Activated CD4-positive, alpha-beta memory T cell treated with anti-CD3 and anti-CD28 coated beads for 36 hours (primary cell): ENCODE measurements around the gene KIF17. TPM values are rescaled to one million over a fixed set of nuclear protein-coding genes. Genes with fewer than 3 reads are reported as not detected.
"Not testable (repeated sequence)": the region's sequence is repeated elsewhere in the genome, so short reads cannot be mapped to it uniquely, and the experiment has no call there.

ENCODE experiments used
- CTCF ChIA-PET: fragments of 350-600 bp; sonication (Branson Sonifier 250); formaldehyde crosslinking; loops from one replicate; lab custom pipeline; 2021; ENCODE audit warnings: antibody characterized with exemption, inconsistent platforms; lab: Charles Lee
- POLR2A ChIA-PET: fragments of 350-600 bp; sonication (Branson Sonifier 250); formaldehyde crosslinking; loops from one replicate; lab custom pipeline; 2021; ENCODE audit warnings: antibody characterized with exemption; lab: Charles Lee
- DNase-seq: peaks from one replicate; pipeline ENCODE4 v3.0.0-alpha.2; 2020
- H3K27ac Mint-ChIP-seq: one replicate; pipeline ENCODE4 v1.8.0; 2021; ENCODE audit warnings: mixed read lengths
- H3K27me3 Mint-ChIP-seq: one replicate; pipeline ENCODE4 v1.8.0; 2021; ENCODE audit warnings: mixed read lengths
- H3K36me3 Mint-ChIP-seq: one replicate; pipeline ENCODE4 v1.8.0; 2021; ENCODE audit warnings: mixed read lengths
- H3K4me1 Mint-ChIP-seq: one replicate; pipeline ENCODE4 v1.8.0; 2021; ENCODE audit warnings: low read depth, mixed read lengths
- H3K4me3 Mint-ChIP-seq: one replicate; pipeline ENCODE4 v1.8.0; 2021; ENCODE audit warnings: mild to moderate bottlenecking, mixed read lengths
- H3K9me3 Mint-ChIP-seq: one replicate; pipeline ENCODE4 v1.8.0; 2021; ENCODE audit warnings: mixed read lengths
- intact Hi-C: fragments of 100-400 bp; cut with micrococcal nuclease; formaldehyde crosslinking; loops from one replicate; pipeline ENCODE4 v1.15.1; 2023
- total RNA-seq, 2 experiments: library from RNA; stranded (reverse); gene quantifications; one replicate each; pipeline ENCODE4 v1.2.3, GENCODE V29; 2021

Gene KIF17
- total RNA-seq, 2 experiments from 2014 or later, result not detected

- CTCF ChIA-PET, result interaction anchor here (0.8 to 1.7 kb wide), 4 partner anchors 22 to 477 kb away, joined by 3 to 6 read pairs (median 3); no protein-coding TSS in a partner anchor
- POLR2A ChIA-PET, H3K9me3 Mint-ChIP-seq, H3K4me1 Mint-ChIP-seq, DNase-seq, H3K36me3 Mint-ChIP-seq, H3K27ac Mint-ChIP-seq: not testable (repeated sequence)
- intact Hi-C loops, result loop anchor here (10.0 kb wide), 1 partner anchor 456 kb away; the partner anchor contains the start of gene EIF4G3
- H3K4me3 Mint-ChIP-seq, result peak overlapping the region; percentile 29
- H3K27me3 Mint-ChIP-seq, result peaks cover 22% of the 10 kb centered on the region
Measured at GRCh38 chr1:20718343-20718882, 606 bp upstream of the KIF17 start.

- H3K9me3 Mint-ChIP-seq, result no peaks in the 10 kb centered on the region
- no peak overlapping the region for H3K4me3 Mint-ChIP-seq
Measured at GRCh38 chr1:20716232-20716631, 1.6 kb downstream of the KIF17 start.

GRCh38 chr1:20715406-20715805, 2.4 kb downstream of the KIF17 start:
- peaks cover 6% of the 10 kb centered on the region for H3K4me1 Mint-ChIP-seq
- H3K27ac Mint-ChIP-seq, result no peak overlapping the region
- H3K4me3 Mint-ChIP-seq, result no peak overlapping the region
- no peak for DNase-seq
- H3K9me3 Mint-ChIP-seq, result no peaks in the 10 kb centered on the region
- CTCF ChIA-PET, result no interaction called here
- H3K36me3 Mint-ChIP-seq, result no peaks in the 10 kb centered on the region
- intact Hi-C loops, result loop anchor here (10.0 kb wide), 1 partner anchor 459 kb away; the partner anchor contains the start of gene EIF4G3
- H3K27me3 Mint-ChIP-seq, result peaks cover 22% of the 10 kb centered on the region
- POLR2A ChIA-PET, result no interaction called here

More at GRCh38 chr1:20716232-20716631, 1.6 kb downstream of the KIF17 start:
- POLR2A ChIA-PET, result no interaction called here
- DNase-seq, result no peak
- CTCF ChIA-PET, result no interaction called here
- H3K36me3 Mint-ChIP-seq, result no peaks in the 10 kb centered on the region
- H3K4me1 Mint-ChIP-seq, result peaks cover 6% of the 10 kb centered on the region
- H3K27ac Mint-ChIP-seq, result no peak overlapping the region
- intact Hi-C loops, result loop anchor here (10.0 kb wide), 1 partner anchor 459 kb away; the partner anchor contains the start of gene EIF4G3
- H3K27me3 Mint-ChIP-seq, result peaks cover 22% of the 10 kb centered on the region

GRCh38 chr1:20713440-20713839, 4.4 kb downstream of the KIF17 start:
- CTCF ChIA-PET, result no interaction called here
- DNase-seq, result no peak
- intact Hi-C loops, result loop anchor here (10.0 kb wide), 1 partner anchor 461 kb away; the partner anchor contains the start of gene EIF4G3
- no peaks in the 10 kb centered on the region for H3K36me3 Mint-ChIP-seq
- POLR2A ChIA-PET, result no interaction called here
- H3K27ac Mint-ChIP-seq, result no peak overlapping the region
- no peak overlapping the region for H3K4me3 Mint-ChIP-seq
- peaks cover 5% of the 10 kb centered on the region for H3K4me1 Mint-ChIP-seq
- H3K9me3 Mint-ChIP-seq, result no peaks in the 10 kb centered on the region
- peaks cover 19% of the 10 kb centered on the region for H3K27me3 Mint-ChIP-seq

GRCh38 chr1:20712215-20712577, 5.6 kb downstream of the KIF17 start:
- Mint-ChIP-seq H3K36me3 (no peaks in the 10 kb centered on the region), H3K4me3 (no peak overlapping the region), H3K9me3 (no peaks in the 10 kb centered on the region), H3K27ac (no peak overlapping the region), H3K4me1 (peaks cover 5% of the 10 kb centered on the region), H3K27me3 (peaks cover 14% of the 10 kb centered on the region)
- ChIA-PET POLR2A (no interaction called here), CTCF (no interaction called here)
- intact Hi-C loops, result loop anchor here (10.0 kb wide), 1 partner anchor 463 kb away; the partner anchor contains the start of gene EIF4G3
- no peak for DNase-seq

- no peak overlapping the region for H3K27ac Mint-ChIP-seq
- H3K36me3 Mint-ChIP-seq, result no peaks in the 10 kb centered on the region
- intact Hi-C loops, result loop anchor here (10.0 kb wide), 1 partner anchor 463 kb away; the partner anchor contains the start of gene EIF4G3
- POLR2A ChIA-PET, result no interaction called here
- no peak overlapping the region for H3K4me3 Mint-ChIP-seq
- H3K9me3 Mint-ChIP-seq, result no peaks in the 10 kb centered on the region
- H3K27me3 Mint-ChIP-seq, result peaks cover 9% of the 10 kb centered on the region
- DNase-seq, result no peak
- peaks cover under 1% of the 10 kb centered on the region for H3K4me1 Mint-ChIP-seq
- CTCF ChIA-PET, result no interaction called here
Measured at GRCh38 chr1:20711285-20712214, 6.3 kb downstream of the KIF17 start.

DNA sequence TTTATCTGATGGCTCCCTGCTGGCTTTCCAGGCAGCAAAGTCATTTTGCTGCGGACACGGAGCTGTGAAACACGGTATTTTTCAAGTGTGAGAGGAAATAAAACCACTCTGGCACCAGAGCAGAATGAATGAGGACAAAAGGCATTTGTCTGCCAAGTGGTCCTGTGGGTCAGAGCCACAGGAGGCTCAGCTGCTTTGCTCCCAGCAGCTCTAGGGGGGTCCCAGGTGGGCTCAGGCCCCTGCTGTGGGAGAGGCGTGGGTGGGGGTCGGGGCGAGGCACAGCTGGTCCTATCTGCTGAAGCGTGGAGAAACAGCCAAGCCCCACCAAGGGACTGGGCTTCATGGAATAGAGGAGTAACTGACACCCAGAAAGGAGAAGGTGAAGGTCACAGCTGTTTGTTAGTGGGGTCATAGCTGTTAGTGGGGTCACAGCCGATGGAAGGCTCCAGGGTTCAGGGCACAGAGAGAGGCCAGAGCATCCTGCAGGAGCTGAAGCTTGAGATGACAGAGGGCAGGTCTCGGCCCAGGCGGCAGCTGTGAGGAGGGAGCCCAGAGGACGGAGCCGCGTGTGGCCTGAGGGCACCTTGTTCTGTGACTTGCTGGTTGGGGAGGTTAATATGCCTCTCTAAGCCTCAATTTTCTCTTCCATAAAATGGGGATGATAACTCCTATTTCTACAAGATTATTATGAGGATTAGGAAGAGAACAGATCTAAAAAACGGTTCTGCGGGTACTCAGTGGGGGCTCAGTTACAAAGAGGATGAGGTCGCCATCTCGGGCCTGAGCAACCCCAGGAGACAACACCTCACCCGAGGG, 7.1 kb downstream of the KIF17 start:
- Mint-ChIP-seq H3K36me3 (no peaks in the 10 kb centered on the region), H3K4me1 (no peaks in the 10 kb centered on the region), H3K27ac (no peak overlapping the region), H3K4me3 (no peak overlapping the region), H3K9me3 (no peaks in the 10 kb centered on the region), H3K27me3 (peaks cover 2% of the 10 kb centered on the region)
- DNase-seq, result no peak
- intact Hi-C loops, result loop anchor here (10.0 kb wide), 1 partner anchor 464 kb away; the partner anchor contains the start of gene EIF4G3
- ChIA-PET POLR2A (no interaction called here), CTCF (interaction anchor here (0.8 to 1.2 kb wide), 2 partner anchors 14 to 135 kb away, joined by 3 read pairs; no protein-coding TSS in a partner anchor)

GRCh38 chr1:20709868-20710267, 7.9 kb downstream of the KIF17 start:
- intact Hi-C loops, result loop anchor here (10.0 kb wide), 1 partner anchor 465 kb away; the partner anchor contains the start of gene EIF4G3
- no peaks in the 10 kb centered on the region for H3K9me3 Mint-ChIP-seq
- H3K27ac Mint-ChIP-seq, result no peak overlapping the region
- POLR2A ChIA-PET, result no interaction called here
- CTCF ChIA-PET, result interaction anchor here (0.8 to 1.2 kb wide), 2 partner anchors 13 to 134 kb away, joined by 3 read pairs; no protein-coding TSS in a partner anchor
- H3K4me3 Mint-ChIP-seq, result no peak overlapping the region
- peaks cover under 1% of the 10 kb centered on the region for H3K27me3 Mint-ChIP-seq
- DNase-seq, result no peak
- no peaks in the 10 kb centered on the region for H3K36me3 Mint-ChIP-seq
- no peaks in the 10 kb centered on the region for H3K4me1 Mint-ChIP-seq

GRCh38 chr1:20708891-20709290, 8.9 kb downstream of the KIF17 start:
- H3K4me3 Mint-ChIP-seq, result no peak overlapping the region
- no peaks in the 10 kb centered on the region for H3K4me1 Mint-ChIP-seq
- intact Hi-C loops, result no loop called here
- ChIA-PET CTCF (interaction anchor here (2.9 kb wide), 1 partner anchor 12 kb away, joined by 19 read pairs; no protein-coding TSS in a partner anchor), POLR2A (no interaction called here)
- H3K27ac Mint-ChIP-seq, result no peak overlapping the region
- no peaks in the 10 kb centered on the region for H3K36me3 Mint-ChIP-seq
- DNase-seq, result no peak
- H3K9me3 Mint-ChIP-seq, result no peaks in the 10 kb centered on the region
- H3K27me3 Mint-ChIP-seq, result no peaks in the 10 kb centered on the region

DNA sequence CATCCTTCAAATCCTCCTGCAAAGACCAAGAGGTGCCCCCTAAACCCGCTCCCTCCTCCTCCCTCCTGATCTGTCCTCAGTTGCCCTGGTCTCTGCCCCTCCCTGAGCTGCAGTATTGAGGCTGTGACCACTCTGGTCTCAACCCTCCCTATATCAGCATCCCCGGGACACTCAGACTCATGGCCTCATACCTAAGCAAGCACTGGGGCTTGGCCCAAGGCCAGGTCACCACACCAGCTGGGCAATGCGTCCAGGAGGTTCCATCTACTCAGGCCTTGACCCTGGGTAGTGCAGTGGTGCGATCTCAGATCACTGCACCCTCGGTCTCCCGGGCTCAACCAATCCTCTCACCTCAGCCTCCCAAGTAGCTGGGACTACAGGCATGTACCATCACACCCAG, 9.8 kb downstream of the KIF17 start:
- Mint-ChIP-seq H3K27ac (no peak overlapping the region), H3K36me3 (no peaks in the 10 kb centered on the region), H3K9me3 (no peaks in the 10 kb centered on the region), H3K4me3 (no peak overlapping the region), H3K4me1 (no peaks in the 10 kb centered on the region), H3K27me3 (no peaks in the 10 kb centered on the region)
- DNase-seq, result no peak
- intact Hi-C loops, result no loop called here
- ChIA-PET CTCF (interaction anchor here (1.3 to 2.9 kb wide), 2 partner anchors 11 to 487 kb away, joined by 4 to 19 read pairs; no protein-coding TSS in a partner anchor), POLR2A (no interaction called here)

GRCh38 chr1:20706841-20707240, 11.0 kb downstream of the KIF17 start:
- POLR2A ChIA-PET, result no interaction called here
- H3K27me3 Mint-ChIP-seq, result no peaks in the 10 kb centered on the region
- H3K9me3 Mint-ChIP-seq, result no peaks in the 10 kb centered on the region
- CTCF ChIA-PET, result interaction anchor here (0.6 to 2.9 kb wide), 4 partner anchors 10 to 488 kb away, joined by 3 to 19 read pairs (median 4); no protein-coding TSS in a partner anchor
- no peak overlapping the region for H3K4me3 Mint-ChIP-seq
- no peaks in the 10 kb centered on the region for H3K4me1 Mint-ChIP-seq
- no peak for DNase-seq
- intact Hi-C loops, result no loop called here
- H3K36me3 Mint-ChIP-seq, result no peaks in the 10 kb centered on the region
- no peak overlapping the region for H3K27ac Mint-ChIP-seq
